Bronchial epithelial cell (primary cell): ENCODE measurements around the gene CDC25B. TPM values are rescaled to one million over a fixed set of nuclear protein-coding genes. Genes with fewer than 3 reads are reported as not detected.

Experiments used
- DNase-seq: peaks from one replicate; pipeline ENCODE4 v3.0.0-alpha.2; 2010; ENCODE audit warnings: low read depth
- FAIRE-seq: peaks from 2 replicates; lab custom pipeline; 2011; peaks lifted over from hg19 to GRCh38; lab: Jason Lieb, UNC
- H3K27me3 ChIP-seq: 2 replicates; pipeline ENCODE4 v1.5.1; 2011; ENCODE audit warnings: low read length; ENCODE audit not compliant: control insufficient read depth, insufficient read depth
- H3K36me3 ChIP-seq: 2 replicates; pipeline ENCODE4 v1.5.1; 2011; ENCODE audit warnings: low read length; ENCODE audit not compliant: control insufficient read depth, insufficient read depth
- H3K4me3 ChIP-seq: 2 replicates; pipeline ENCODE4 v1.5.1; 2011; ENCODE audit warnings: mild to moderate bottlenecking, low read depth, low read length, control low read depth
- CTCF ChIP-seq: IDR thresholded peaks from 2 replicates; pipeline ENCODE4 v1.5.1; 2011; ENCODE audit warnings: mild to moderate bottlenecking, moderate library complexity, low read length, control low read depth, inconsistent platforms; ENCODE audit not compliant: insufficient read depth, severe bottlenecking
- total RNA-seq: library from RNA; depleted of rRNA; stranded (reverse); fragments of >200 nt; gene quantifications from 2 replicates; pipeline ENCODE4 v1.2.1, GENCODE V29; 2014

Gene CDC25B
- total RNA-seq, 1 donor from 2014 or later: 17.9 TPM

- peak overlapping the region; percentile 98 for H3K4me3 ChIP-seq
- FAIRE-seq (no peak), DNase-seq (no peak)
- no peaks in the 10 kb centered on the region for H3K27me3 ChIP-seq
- H3K36me3 ChIP-seq: no peaks in the 10 kb centered on the region
- TF ChIP-seq CTCF: no peak
Observed at GRCh38 chr20:3846378-3846739, 50.2 kb downstream of the CDC25B start.

GRCh38 chr20:3846740-3847428, 50.8 kb downstream of the CDC25B start, which contains the start of gene MAVS:
MAVS (plus strand) TSS chr20:3846834; CDS start chr20:3854625, 7,791 bp downstream.
- Histone ChIP-seq H3K4me3 (peak within 1 kb of the TSS; percentile 98), H3K27me3 (no peaks in the 10 kb centered on the region), H3K36me3 (no peaks in the 10 kb centered on the region)
- TF ChIP-seq CTCF: no peak
- FAIRE-seq (no peak), DNase-seq (peak; percentile 48)

- no peaks in the 10 kb centered on the region for H3K36me3 ChIP-seq
- no peak for DNase-seq
- no peak for TF ChIP-seq CTCF
- H3K27me3 ChIP-seq: no peaks in the 10 kb centered on the region
- H3K4me3 ChIP-seq: peak overlapping the region; percentile 98
- no peak for FAIRE-seq
Observed at GRCh38 chr20:3847429-3847940, 51.4 kb downstream of the CDC25B start.

GRCh38 chr20:3848565-3848964, 52.5 kb downstream of the CDC25B start:
- TF ChIP-seq CTCF: no peak
- no peak for DNase-seq
- no peaks in the 10 kb centered on the region for H3K36me3 ChIP-seq
- no peak for FAIRE-seq
- H3K27me3 ChIP-seq: no peaks in the 10 kb centered on the region
- H3K4me3 ChIP-seq: no peak overlapping the region

GRCh38 chr20:3854462-3854871, 58.4 kb downstream of the CDC25B start:
- DNase-seq (no peak), FAIRE-seq (no peak)
- H3K4me3 ChIP-seq: no peak overlapping the region
- no peaks in the 10 kb centered on the region for H3K27me3 ChIP-seq
- no peak for TF ChIP-seq CTCF
- peaks cover 16% of the 10 kb centered on the region for H3K36me3 ChIP-seq

Other genes with a start within 250 kb of the CDC25B start
- gene GFRA4, start 132.9 kb upstream of the CDC25B start, total RNA-seq: not detected in 2 replicates
- gene ADAM33, start 114.3 kb upstream of the CDC25B start, total RNA-seq: under 0.01 and 0.53 TPM in 2 replicates
- not detected in 2 replicates for gene SIGLEC1, start 83.7 kb upstream of the CDC25B start, total RNA-seq
- gene HSPA12B, start 63.6 kb upstream of the CDC25B start, total RNA-seq: not detected in 2 replicates
- gene ADISSP, start 28.6 kb upstream of the CDC25B start, total RNA-seq: 15.0 and 15.4 TPM in 2 replicates
- gene SPEF1, start 14.9 kb upstream of the CDC25B start, total RNA-seq: under 0.01 TPM in 1 of 2 replicates, not detected in the other
- 67.8 and 87.4 TPM in 2 replicates for gene CENPB, start 9.6 kb upstream of the CDC25B start, total RNA-seq
- gene AP5S1, start 24.2 kb downstream of the CDC25B start, total RNA-seq: 9.5 and 12.4 TPM in 2 replicates
- 9.7 and 9.9 TPM in 2 replicates for gene MAVS, start 50.5 kb downstream of the CDC25B start, total RNA-seq
- 29.7 and 40.3 TPM in 2 replicates for gene PANK2, start 93.1 kb downstream of the CDC25B start, total RNA-seq
- gene RNF24, start 219.2 kb downstream of the CDC25B start, total RNA-seq: 1.3 and 2.3 TPM in 2 replicates